ENCODE data around the gene OR8D1. TPM values are rescaled to one million over a fixed set of nuclear protein-coding genes. Genes with fewer than 3 reads are reported as not detected.

The OR8D1 gene
- total RNA-seq, 1 experiment from 2014 or later: not detected

DNA sequence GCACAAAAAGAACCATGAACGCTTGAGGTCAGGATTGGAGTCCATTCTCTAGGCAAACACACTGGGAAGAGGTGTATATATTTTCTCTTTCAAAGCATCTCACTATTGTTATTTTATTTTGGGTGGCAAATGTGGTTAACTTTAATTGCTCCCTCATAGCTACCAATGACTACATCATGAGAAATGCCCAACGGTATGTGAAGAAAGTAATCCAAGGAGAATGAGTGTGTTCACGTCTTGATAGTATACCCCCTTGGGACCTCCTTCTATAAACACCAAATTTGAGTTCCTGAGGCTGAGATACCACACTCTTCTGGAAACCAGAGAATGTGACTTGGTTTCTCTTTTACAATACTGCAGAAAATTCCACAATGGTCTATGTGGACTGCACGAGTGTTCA lies 15.8 kb downstream of the OR8D1 start:
- BruUV-seq (replicated peaks): no TSS peak
- DNase-seq (ENCODE audit: low read depth, low spot score) (no peak), ATAC-seq (no peak)
- POLR2A ChIA-PET: no interaction called here
- H3K4me3 ChIP-seq (ENCODE audit: low read depth in 2 of 2, low read length in 2 of 2): no peak overlapping the region
- CTCF ChIA-PET: no interaction called here
- TF ChIP-seq SIN3A (IDR thresholded peaks at IDR 0.05; ENCODE audit: borderline replicate concordance, insufficient read depth, low read depth, low read length) (no peak), POLR2AphosphoS5 (IDR thresholded peaks at IDR 0.05; ENCODE audit: low read depth, low read length) (no peak), TCF7L2 (IDR thresholded peaks at IDR 0.05; ENCODE audit: low read depth, low read length) (no peak)
- TF ChIP-seq, protein P1, sequence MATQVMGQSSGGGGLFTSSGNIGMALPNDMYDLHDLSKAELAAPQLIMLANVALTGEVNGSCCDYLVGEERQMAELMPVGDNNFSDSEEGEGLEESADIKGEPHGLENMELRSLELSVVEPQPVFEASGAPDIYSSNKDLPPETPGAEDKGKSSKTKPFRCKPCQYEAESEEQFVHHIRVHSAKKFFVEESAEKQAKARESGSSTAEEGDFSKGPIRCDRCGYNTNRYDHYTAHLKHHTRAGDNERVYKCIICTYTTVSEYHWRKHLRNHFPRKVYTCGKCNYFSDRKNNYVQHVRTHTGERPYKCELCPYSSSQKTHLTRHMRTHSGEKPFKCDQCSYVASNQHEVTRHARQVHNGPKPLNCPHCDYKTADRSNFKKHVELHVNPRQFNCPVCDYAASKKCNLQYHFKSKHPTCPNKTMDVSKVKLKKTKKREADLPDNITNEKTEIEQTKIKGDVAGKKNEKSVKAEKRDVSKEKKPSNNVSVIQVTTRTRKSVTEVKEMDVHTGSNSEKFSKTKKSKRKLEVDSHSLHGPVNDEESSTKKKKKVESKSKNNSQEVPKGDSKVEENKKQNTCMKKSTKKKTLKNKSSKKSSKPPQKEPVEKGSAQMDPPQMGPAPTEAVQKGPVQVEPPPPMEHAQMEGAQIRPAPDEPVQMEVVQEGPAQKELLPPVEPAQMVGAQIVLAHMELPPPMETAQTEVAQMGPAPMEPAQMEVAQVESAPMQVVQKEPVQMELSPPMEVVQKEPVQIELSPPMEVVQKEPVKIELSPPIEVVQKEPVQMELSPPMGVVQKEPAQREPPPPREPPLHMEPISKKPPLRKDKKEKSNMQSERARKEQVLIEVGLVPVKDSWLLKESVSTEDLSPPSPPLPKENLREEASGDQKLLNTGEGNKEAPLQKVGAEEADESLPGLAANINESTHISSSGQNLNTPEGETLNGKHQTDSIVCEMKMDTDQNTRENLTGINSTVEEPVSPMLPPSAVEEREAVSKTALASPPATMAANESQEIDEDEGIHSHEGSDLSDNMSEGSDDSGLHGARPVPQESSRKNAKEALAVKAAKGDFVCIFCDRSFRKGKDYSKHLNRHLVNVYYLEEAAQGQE (IDR thresholded peaks at IDR 0.05; ENCODE audit: insufficient read depth in 1 of 2, low read depth in 2 of 2, low read length in 1 of 2): no peak
- TF ChIP-seq, protein P2, sequence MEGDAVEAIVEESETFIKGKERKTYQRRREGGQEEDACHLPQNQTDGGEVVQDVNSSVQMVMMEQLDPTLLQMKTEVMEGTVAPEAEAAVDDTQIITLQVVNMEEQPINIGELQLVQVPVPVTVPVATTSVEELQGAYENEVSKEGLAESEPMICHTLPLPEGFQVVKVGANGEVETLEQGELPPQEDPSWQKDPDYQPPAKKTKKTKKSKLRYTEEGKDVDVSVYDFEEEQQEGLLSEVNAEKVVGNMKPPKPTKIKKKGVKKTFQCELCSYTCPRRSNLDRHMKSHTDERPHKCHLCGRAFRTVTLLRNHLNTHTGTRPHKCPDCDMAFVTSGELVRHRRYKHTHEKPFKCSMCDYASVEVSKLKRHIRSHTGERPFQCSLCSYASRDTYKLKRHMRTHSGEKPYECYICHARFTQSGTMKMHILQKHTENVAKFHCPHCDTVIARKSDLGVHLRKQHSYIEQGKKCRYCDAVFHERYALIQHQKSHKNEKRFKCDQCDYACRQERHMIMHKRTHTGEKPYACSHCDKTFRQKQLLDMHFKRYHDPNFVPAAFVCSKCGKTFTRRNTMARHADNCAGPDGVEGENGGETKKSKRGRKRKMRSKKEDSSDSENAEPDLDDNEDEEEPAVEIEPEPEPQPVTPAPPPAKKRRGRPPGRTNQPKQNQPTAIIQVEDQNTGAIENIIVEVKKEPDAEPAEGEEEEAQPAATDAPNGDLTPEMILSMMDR (IDR thresholded peaks at IDR 0.05): no peak
- in situ Hi-C loops (cut with HindIII; ENCODE audit: low pct_unique_long_range_greater_than_20kb, low sequenced_read_pairs): no loop called here
- H3K9me3 ChIP-seq (ENCODE audit: control insufficient read depth, insufficient read depth, low read depth, low read length): no peaks in the 10 kb centered on the region
- H3K27me3 ChIP-seq (ENCODE audit: control insufficient read depth, insufficient read depth, low read length): no peaks in the 10 kb centered on the region
- no peak overlapping the region for H3K27ac ChIP-seq (ENCODE audit: low read length)
- intact Hi-C loops (cut with micrococcal nuclease; ENCODE audit: unreplicated experiment): no loop called here
- H3K36me3 ChIP-seq (ENCODE audit: control insufficient read depth, insufficient read depth, low read length): no peaks in the 10 kb centered on the region
- no peaks in the 10 kb centered on the region for H3K4me1 ChIP-seq (ENCODE audit: control insufficient read depth, insufficient read depth, low read length)

DNA sequence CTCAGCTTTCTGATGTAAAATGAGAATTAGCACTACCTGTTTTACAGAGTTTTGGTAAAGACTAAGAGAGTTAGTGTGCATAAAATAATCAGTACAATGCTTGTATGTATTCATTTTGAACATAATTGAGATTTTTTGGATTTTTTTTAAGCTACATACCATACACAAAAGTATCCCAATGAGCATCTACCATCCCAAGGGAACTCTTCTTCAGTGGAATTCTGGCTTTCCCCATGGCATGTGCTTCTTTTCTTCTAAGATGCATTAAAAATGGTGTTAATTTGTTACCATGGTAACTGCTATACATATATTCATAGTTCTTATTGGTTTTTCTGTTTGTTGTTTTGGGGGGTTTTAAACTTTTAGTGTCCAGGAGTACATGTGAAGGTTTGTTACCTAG lies 17.7 kb downstream of the OR8D1 start:
- BruUV-seq (replicated peaks): no TSS peak

More for the DNA sequence above, 17.7 kb downstream of the OR8D1 start:
- DNase-seq (ENCODE audit: low read depth, low spot score) (no peak), ATAC-seq (no peak)
- intact Hi-C loops (cut with micrococcal nuclease; ENCODE audit: unreplicated experiment): no loop called here
- no peak for TF ChIP-seq POLR2AphosphoS5 (IDR thresholded peaks at IDR 0.05; ENCODE audit: low read depth, low read length)
- TF ChIP-seq, protein P2 (IDR thresholded peaks at IDR 0.05): no peak
- no peak for TF ChIP-seq TCF7L2 (IDR thresholded peaks at IDR 0.05; ENCODE audit: low read depth, low read length)
- TF ChIP-seq, protein P1 (IDR thresholded peaks at IDR 0.05; ENCODE audit: insufficient read depth in 1 of 2, low read depth in 2 of 2, low read length in 1 of 2): no peak
- no peak for TF ChIP-seq SIN3A (IDR thresholded peaks at IDR 0.05; ENCODE audit: borderline replicate concordance, insufficient read depth, low read depth, low read length)
- H3K27me3 ChIP-seq (ENCODE audit: control insufficient read depth, insufficient read depth, low read length): no peaks in the 10 kb centered on the region
- no peak overlapping the region for H3K4me3 ChIP-seq (ENCODE audit: low read depth in 2 of 2, low read length in 2 of 2)
- ChIA-PET POLR2A (no interaction called here), CTCF (no interaction called here)
- H3K27ac ChIP-seq (ENCODE audit: low read length): no peak overlapping the region
- in situ Hi-C loops (cut with HindIII; ENCODE audit: low pct_unique_long_range_greater_than_20kb, low sequenced_read_pairs): no loop called here
- H3K36me3 ChIP-seq (ENCODE audit: control insufficient read depth, insufficient read depth, low read length): no peaks in the 10 kb centered on the region
- H3K9me3 ChIP-seq (ENCODE audit: control insufficient read depth, insufficient read depth, low read depth, low read length): no peaks in the 10 kb centered on the region
- no peaks in the 10 kb centered on the region for H3K4me1 ChIP-seq (ENCODE audit: control insufficient read depth, insufficient read depth, low read length)
